Neural cell (in vitro differentiated cells): ENCODE results near the gene SMG6.

Experiments used
- EZH2 ChIP-seq: fragments of 200-600, 300-800 bp; shearing (Covaris generic), sonication (generic); IDR thresholded peaks from 2 replicates; pipeline ENCODE4 v1.6.1; 2014; ENCODE audit warnings: antibody characterized with exemption, low read length, borderline replicate concordance, mild to moderate bottlenecking; ENCODE audit not compliant: insufficient read depth, poor library complexity, severe bottlenecking
- TAF1 ChIP-seq: IDR thresholded peaks from 2 replicates; pipeline ENCODE4 v1.6.1; 2012; ENCODE audit warnings: low read depth

DNA sequence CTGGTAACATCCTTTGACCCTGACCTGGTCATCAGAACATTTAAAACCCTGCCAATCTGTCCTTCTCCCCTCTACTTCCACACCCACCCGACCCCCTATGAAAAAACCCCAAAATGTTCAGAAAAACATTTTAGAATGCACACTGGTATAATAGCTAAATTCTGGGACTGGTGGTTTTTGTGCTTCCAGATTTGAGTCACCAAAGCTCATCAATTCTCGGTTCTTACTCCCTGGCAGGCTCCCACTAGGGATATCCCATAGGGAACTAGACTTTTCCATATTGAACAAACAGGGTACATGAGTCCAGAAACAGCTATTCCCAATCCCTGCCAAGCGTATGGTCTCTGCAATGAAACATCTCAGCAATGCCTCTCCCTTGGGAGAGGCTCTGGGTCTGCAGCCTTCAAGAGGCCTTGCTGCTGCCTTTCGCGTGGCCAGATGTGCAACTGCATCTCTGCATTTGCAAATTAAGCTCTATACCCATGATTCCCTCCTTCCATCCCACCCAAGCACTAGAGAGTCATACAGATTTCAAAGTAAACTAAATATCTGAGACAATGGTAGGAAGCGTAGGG is 67.7 kb downstream of the SMG6 start:
- TF ChIP-seq EZH2: no peak
- TF ChIP-seq TAF1: no peak
